H1 (cell line): ENCODE measurements around the gene SLC8A1. TPM values are rescaled to one million over a fixed set of nuclear protein-coding genes. Genes with fewer than 3 reads are reported as not detected.

Source experiments
- ASH2L ChIP-seq: fragments of 200-600, 300-600 bp; sonication (generic); IDR thresholded peaks from one replicate; pipeline ENCODE4 v1.7.1; 2017; ENCODE audit warnings: low read length
- CHD2 ChIP-seq: IDR thresholded peaks from 2 replicates; pipeline ENCODE4 v1.6.1; 2012; ENCODE audit warnings: low read length, improper control_type of control experiment
- NRF1 ChIP-seq: IDR thresholded peaks from 2 replicates; pipeline ENCODE4 v1.6.1; 2011; ENCODE audit warnings: mild to moderate bottlenecking, low read depth, low read length, improper control_type of control experiment
- POLR2A ChIP-seq, 2 experiments: IDR thresholded peaks; 1 replicate in 1 of 2; 2 replicates in 1 of 2; pipeline ENCODE4 v1.6.1; 2011; ENCODE audit warnings: low read depth in 2 of 2, low read length in 2 of 2, mild to moderate bottlenecking in 2 of 2; ENCODE audit errors: control extremely low read depth in 1 of 2
- SAP30 ChIP-seq: fragments of 300-600 bp; sonication (generic); IDR thresholded peaks from 2 replicates; pipeline ENCODE4 v1.7.1; 2012; ENCODE audit warnings: low read length, moderate library complexity, mild to moderate bottlenecking, inconsistent platforms; ENCODE audit not compliant: insufficient read depth, insufficient replicate concordance
- SIN3A ChIP-seq, 2 experiments: IDR thresholded peaks in 1 of 2; conservative IDR thresholded peaks in 1 of 2; 2 replicates each; pipeline ENCODE4 v1.6.1; 2011 to 2012; ENCODE audit warnings: low read length in 2 of 2, improper control_type of control experiment in 1 of 2, low read depth in 1 of 2, mild to moderate bottlenecking in 1 of 2
- SIRT6 ChIP-seq: IDR thresholded peaks from one replicate; pipeline ENCODE4 v1.7.1; 2012; ENCODE audit warnings: low read length, inconsistent platforms
- TBP ChIP-seq: IDR thresholded peaks from 2 replicates; pipeline ENCODE4 v1.6.1; 2011; ENCODE audit warnings: low read depth, low read length, improper control_type of control experiment
- TCF12 ChIP-seq: IDR thresholded peaks from 2 replicates; pipeline ENCODE4 v1.6.1; 2011; ENCODE audit warnings: low read depth, mild to moderate bottlenecking, low read length
- TEAD4 ChIP-seq: IDR thresholded peaks from 2 replicates; pipeline ENCODE4 v1.6.1; 2012; ENCODE audit warnings: low read depth, low read length, inconsistent platforms, mixed read lengths
- USF2 ChIP-seq: IDR thresholded peaks from 2 replicates; pipeline ENCODE4 v1.6.1; 2011; ENCODE audit warnings: low read length, improper control_type of control experiment
- YY1 ChIP-seq: IDR thresholded peaks from 2 replicates; pipeline ENCODE4 v1.6.1; 2011; ENCODE audit warnings: low read depth, mild to moderate bottlenecking, low read length
- polyA plus RNA-seq, 7 experiments: library from polyadenylated mRNA; depleted of rRNA in 3 of 7; stranded (reverse) in 5 of 7; unstranded in 2 of 7; fragments of >200 nt in 5 of 7; fragments of 200-250 nt in 2 of 7; gene quantifications; 1 replicate in 5 of 7; 2 replicates in 1 of 7; 4 replicates in 1 of 7; pipeline versions ENCODE4 v1.2.1 to v1.2.3, GENCODE V29; 2011 to 2013; ENCODE audit warnings: missing spikeins in 2 of 7, mixed read lengths in 2 of 7
- total RNA-seq: library from RNA; stranded (reverse); fragmentation: NEBNext Ultra II Directional; extraction: Animal tissue kit (Norgen Biotek cat#: 25700); gene quantifications from 2 replicates; pipeline ENCODE4 v1.2.1, GENCODE V29; 2021

Gene SLC8A1
- total and polyA plus RNA-seq, 2 of the 8 experiments (the other 6 are each of a cell fraction or from before 2014, with no cell fraction given) = 0.68 to 3.6 TPM

DNA sequence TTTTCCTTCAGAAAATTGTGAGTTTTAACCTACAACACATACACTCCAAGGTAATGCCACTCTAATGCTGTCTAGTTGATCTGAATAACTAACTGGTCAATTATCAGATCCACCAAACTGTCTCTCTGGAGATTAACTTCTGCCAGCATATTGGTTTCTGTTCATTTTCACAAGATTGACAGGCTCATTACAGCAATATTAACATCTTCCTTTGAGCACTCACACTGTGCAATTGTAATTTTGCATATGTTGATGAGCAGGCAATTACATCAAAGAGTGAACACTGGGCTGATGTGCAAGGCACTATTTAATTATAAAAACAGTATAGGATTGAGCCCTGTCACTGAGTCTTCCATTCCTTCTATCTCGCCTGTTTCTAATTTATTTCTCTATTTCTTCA lies 197.3 kb downstream of the SLC8A1 start (continued):
- no peak for TF ChIP-seq SAP30
- no peak for TF ChIP-seq SIRT6
- TF ChIP-seq NRF1 = no peak
- no peak for TF ChIP-seq TBP
- no peak for TF ChIP-seq CHD2
- no peak for TF ChIP-seq ASH2L
- no peak for TF ChIP-seq YY1
- TF ChIP-seq USF2 = no peak
- TF ChIP-seq POLR2A (IDR thresholded peaks at IDR 0.05; ENCODE audit: control extremely low read depth in 1 of 2, low read depth in 2 of 2, low read length in 2 of 2) = no peak
- TF ChIP-seq TEAD4 = no peak
- no peak for TF ChIP-seq TCF12
- no peak for TF ChIP-seq SIN3A (conservative IDR thresholded peaks at IDR 0.05 in 1 of 2, IDR thresholded peaks at IDR 0.05 in 1 of 2; ENCODE audit: low read depth in 1 of 2, low read length in 2 of 2)
- TF ChIP-seq, all 59 proteins: peak for 0
